ENCODE measurements around the gene FNTB. TPM values are rescaled to one million over a fixed set of nuclear protein-coding genes. Genes with fewer than 3 reads are reported as not detected.

The FNTB gene
- total and polyA plus RNA-seq, 2 of the 8 experiments (the other 6 are each of a cell fraction or from before 2014, with no cell fraction given): 16.0 to 20.7 TPM

DNA sequence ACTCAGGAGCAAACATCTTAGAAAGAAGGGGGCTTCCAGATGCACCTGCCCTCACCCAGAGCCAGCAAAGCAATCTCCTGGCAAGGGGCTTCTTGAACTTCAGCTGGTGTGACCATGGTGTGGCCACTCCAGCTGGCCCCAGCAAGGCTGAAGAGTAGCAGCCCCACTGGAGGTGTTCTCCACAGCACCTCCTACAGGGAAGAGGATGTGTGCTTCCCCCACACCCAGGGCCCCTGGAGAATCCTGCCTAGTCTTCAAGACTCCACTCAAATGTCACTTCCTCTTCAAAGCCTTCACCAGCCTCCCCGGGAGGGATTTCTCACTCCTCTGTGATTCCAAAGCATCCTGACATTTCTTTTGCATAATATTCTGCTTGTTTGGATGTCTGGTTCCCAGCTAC is 23.1 kb upstream of the FNTB start:
- Histone ChIP-seq H3K18ac (ENCODE audit: extremely low read depth, low read length) (no peak overlapping the region), H3K79me2 (ENCODE audit: control insufficient read depth in 1 of 2, insufficient read depth in 2 of 2, low read length in 2 of 2) (peaks cover 0 to 9% of the 10 kb centered on the region in 2 experiments; a peak in 1 of 4 replicates), H3K4me1 (replicated peaks in 1 of 4; ENCODE audit: control insufficient read depth in 3 of 4, insufficient read depth in 4 of 4, low read length in 3 of 4) (peaks cover 0 to 19% (median 14%) of the 10 kb centered on the region in 4 experiments; a peak in 6 of 7 replicates), H3K4ac (replicated peaks; ENCODE audit: insufficient read length, low read depth, low read length) (no peak overlapping the region), H3K9me3 (ENCODE audit: insufficient read depth in 2 of 2, low read depth in 1 of 2, low read length in 1 of 2) (no peaks in the 10 kb centered on the region), H2BK12ac (ENCODE audit: low read depth, low read length) (no peak overlapping the region), H4K5ac (ENCODE audit: insufficient read length, low read depth, low read length) (no peak overlapping the region), H2BK120ac (replicated peaks; ENCODE audit: low read depth, low read length) (no peak overlapping the region), H3K27ac (ENCODE audit: low read depth, low read length) (no peak overlapping the region), H4K20me1 (replicated peaks in 1 of 2; ENCODE audit: control insufficient read depth in 1 of 2, insufficient read depth in 2 of 2, low read length in 2 of 2) (peaks cover 0 to 8% of the 10 kb centered on the region in 2 experiments), H3K4me2 (ENCODE audit: insufficient read depth in 1 of 2, low read depth in 2 of 2, low read length in 2 of 2) (no peak overlapping the region), H3K23ac (ENCODE audit: insufficient read length) (no peak overlapping the region), H4K8ac (ENCODE audit: extremely low read depth, insufficient read depth, low read length) (no peak overlapping the region), H3K79me1 (ENCODE audit: low read depth, low read length) (peaks cover 14% of the 10 kb centered on the region), H2BK15ac (ENCODE audit: low read length) (no peak overlapping the region), H3K4me3 (ENCODE audit: extremely low read depth in 1 of 4, insufficient read depth in 2 of 4, low read depth in 3 of 4, low read length in 4 of 4) (no peak overlapping the region), H3K14ac (ENCODE audit: insufficient read length) (no peak overlapping the region), H2BK20ac (ENCODE audit: low read length) (no peak overlapping the region), H2AK5ac (ENCODE audit: low read depth, low read length) (no peak overlapping the region), H3K9ac (replicated peaks in 1 of 4; ENCODE audit: extremely low read depth in 1 of 4, low read depth in 3 of 4, low read length in 3 of 4) (no peak overlapping the region), H3K23me2 (ENCODE audit: low read depth, low read length) (no peaks in the 10 kb centered on the region), H3K36me3 (ENCODE audit: control insufficient read depth in 2 of 4, insufficient read depth in 4 of 4, low read length in 3 of 4) (no peaks in the 10 kb centered on the region), H2BK5ac (ENCODE audit: low read depth, low read length) (no peak overlapping the region), H3K27me3 (replicated peaks in 1 of 4; ENCODE audit: control insufficient read depth in 3 of 4, extremely low read depth in 1 of 4, insufficient read depth in 3 of 4, low read length in 3 of 4) (no peaks in the 10 kb centered on the region), H2AFZ (ENCODE audit: low read length) (no peak overlapping the region), H4K91ac (replicated peaks; ENCODE audit: insufficient read length, low read length) (no peak overlapping the region), H3K56ac (replicated peaks; ENCODE audit: insufficient read length, low read depth, low read length) (no peak overlapping the region)
- no peak for DNase-seq (ENCODE audit: low read depth in 1 of 2, low spot score in 2 of 2)
- ChIA-PET POLR2A (ENCODE audit: partially characterized antibody) (no interaction called here), CTCF (ENCODE audit: partially characterized antibody) (interaction anchor here (0.8 to 3.2 kb wide), 7 partner anchors 10 to 57 kb away, joined by 3 to 11 read pairs (median 4); partner anchors contain the start of gene FNTB)
- no peak for FAIRE-seq
- TF ChIP-seq, protein P1, sequence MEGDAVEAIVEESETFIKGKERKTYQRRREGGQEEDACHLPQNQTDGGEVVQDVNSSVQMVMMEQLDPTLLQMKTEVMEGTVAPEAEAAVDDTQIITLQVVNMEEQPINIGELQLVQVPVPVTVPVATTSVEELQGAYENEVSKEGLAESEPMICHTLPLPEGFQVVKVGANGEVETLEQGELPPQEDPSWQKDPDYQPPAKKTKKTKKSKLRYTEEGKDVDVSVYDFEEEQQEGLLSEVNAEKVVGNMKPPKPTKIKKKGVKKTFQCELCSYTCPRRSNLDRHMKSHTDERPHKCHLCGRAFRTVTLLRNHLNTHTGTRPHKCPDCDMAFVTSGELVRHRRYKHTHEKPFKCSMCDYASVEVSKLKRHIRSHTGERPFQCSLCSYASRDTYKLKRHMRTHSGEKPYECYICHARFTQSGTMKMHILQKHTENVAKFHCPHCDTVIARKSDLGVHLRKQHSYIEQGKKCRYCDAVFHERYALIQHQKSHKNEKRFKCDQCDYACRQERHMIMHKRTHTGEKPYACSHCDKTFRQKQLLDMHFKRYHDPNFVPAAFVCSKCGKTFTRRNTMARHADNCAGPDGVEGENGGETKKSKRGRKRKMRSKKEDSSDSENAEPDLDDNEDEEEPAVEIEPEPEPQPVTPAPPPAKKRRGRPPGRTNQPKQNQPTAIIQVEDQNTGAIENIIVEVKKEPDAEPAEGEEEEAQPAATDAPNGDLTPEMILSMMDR (IDR thresholded peaks at IDR 0.05; ENCODE audit: control extremely low read depth in 1 of 3, insufficient read depth in 1 of 3, low read depth in 1 of 3, low read length in 3 of 3): peak; percentile 5 to 27 (median 22); a peak in 2 of 4 replicates
- TF ChIP-seq ZNF274 (IDR thresholded peaks at IDR 0.05; ENCODE audit: borderline replicate concordance, extremely low read depth, low read length) (no peak), SP1 (IDR thresholded peaks at IDR 0.05; ENCODE audit: low read depth, low read length) (no peak), ASH2L (IDR thresholded peaks at IDR 0.05; ENCODE audit: low read length) (no peak), RAD21 (IDR thresholded peaks at IDR 0.05 in 1 of 2, conservative IDR thresholded peaks at IDR 0.05 in 1 of 2; ENCODE audit: low read depth in 2 of 2, low read length in 2 of 2) (no peak)
- TF ChIP-seq, protein P2, sequence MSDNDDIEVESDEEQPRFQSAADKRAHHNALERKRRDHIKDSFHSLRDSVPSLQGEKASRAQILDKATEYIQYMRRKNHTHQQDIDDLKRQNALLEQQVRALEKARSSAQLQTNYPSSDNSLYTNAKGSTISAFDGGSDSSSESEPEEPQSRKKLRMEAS (IDR thresholded peaks at IDR 0.05): no peak
- 86% methylated on average over 1 of the region's 1 CpG; no CpG with 5 or more reads in 1 of the 2 experiments for WGBS, 2 experiments (ENCODE audit: extremely low coverage in 1 of 2, insufficient coverage in 1 of 2, insufficient read length in 1 of 2, insufficient replicate concordance in 2 of 2, low coverage in 1 of 2, low lambda C conversion rate in 2 of 2, missing lambda C conversion rate in 1 of 2)
